AG08396 (cell line): ENCODE data around the gene PACS1.
"Not testable (repeated sequence)": the region's sequence is repeated elsewhere in the genome, so short reads cannot be mapped to it uniquely, and the experiment has no call there.

ENCODE experiments used
- DNase-seq: peaks from one replicate; pipeline ENCODE4 v3.0.0; 2012; ENCODE audit warnings: low spot score, mixed read lengths

Gene PACS1

GRCh38 chr11:66226101-66226500 lies 156.0 kb downstream of the PACS1 start:
- DNase-seq = no peak

GRCh38 chr11:66227700-66228099 lies 157.6 kb downstream of the PACS1 start:
- DNase-seq = no peak

- DNase-seq = no peak
These were observed 158.4 kb downstream of the PACS1 start for GRCh38 chr11:66228521-66228920.

- DNase-seq = no peak
These were observed 160.1 kb downstream of the PACS1 start for GRCh38 chr11:66230156-66230555.

- no peak for DNase-seq
These were observed 160.9 kb downstream of the PACS1 start for GRCh38 chr11:66230978-66231377.

- DNase-seq = no peak
These were observed 161.5 kb downstream of the PACS1 start for GRCh38 chr11:66231561-66231960.

- DNase-seq = no peak
These were observed 162.7 kb downstream of the PACS1 start for GRCh38 chr11:66232769-66233168.

- no peak for DNase-seq
These were observed 163.2 kb downstream of the PACS1 start for GRCh38 chr11:66233301-66233700.

GRCh38 chr11:66235141-66235540 lies 165.1 kb downstream of the PACS1 start:
- DNase-seq = no peak

GRCh38 chr11:66237867-66238266 lies 167.8 kb downstream of the PACS1 start:
- no peak for DNase-seq

GRCh38 chr11:66238786-66239413 lies 168.8 kb downstream of the PACS1 start:
- DNase-seq = no peak

- DNase-seq = no peak
These were observed 169.4 kb downstream of the PACS1 start for GRCh38 chr11:66239511-66239910.

GRCh38 chr11:66239998-66240780 lies 170.1 kb downstream of the PACS1 start:
- no peak for DNase-seq

- no peak for DNase-seq
These were observed 170.7 kb downstream of the PACS1 start for GRCh38 chr11:66240781-66241136.

- no peak for DNase-seq
These were observed 172.2 kb downstream of the PACS1 start for GRCh38 chr11:66242095-66242765.

GRCh38 chr11:66243782-66244535 lies 173.9 kb downstream of the PACS1 start:
- no peak for DNase-seq

GRCh38 chr11:66247295-66247694 lies 177.2 kb downstream of the PACS1 start:
- DNase-seq = no peak

GRCh38 chr11:66247801-66248200 lies 177.7 kb downstream of the PACS1 start:
- no peak for DNase-seq

GRCh38 chr11:66248903-66249302 lies 178.8 kb downstream of the PACS1 start:
- no peak for DNase-seq

GRCh38 chr11:66251809-66252208 lies 181.7 kb downstream of the PACS1 start:
- no peak for DNase-seq

- DNase-seq = not testable (repeated sequence)
These were observed 183.0 kb downstream of the PACS1 start for GRCh38 chr11:66253081-66253480.

GRCh38 chr11:66258473-66258893 lies 188.4 kb downstream of the PACS1 start:
- DNase-seq = no peak
